Muscle of arm (tissue), 12 donors: Measurements from ENCODE around the gene PRDM11. TPM values are rescaled to one million over a fixed set of nuclear protein-coding genes. Genes with fewer than 3 reads are reported as not detected.
A peak's percentile ranks its signal among the peaks of the same experiment; 100 is the strongest.
"Not testable (repeated sequence)": the region's sequence is repeated elsewhere in the genome, so short reads cannot be mapped to it uniquely, and the experiment has no call there.

ENCODE experiments used
- DNase-seq: peaks from one replicate; pipeline ENCODE4 v3.0.0-alpha.2; 2013
- polyA plus RNA-seq, 12 donors: library from polyadenylated mRNA; unstranded; fragments of 120-200 nt; gene quantifications; one replicate each; pipeline ENCODE4 v1.2.1, GENCODE V29; 2013; ENCODE audit not compliant: insufficient read length in 12 of 12

The PRDM11 gene
- polyA plus RNA-seq, 12 donors, result 15.7 to 35.3 (median 22.1) TPM; not detected in 1

DNA sequence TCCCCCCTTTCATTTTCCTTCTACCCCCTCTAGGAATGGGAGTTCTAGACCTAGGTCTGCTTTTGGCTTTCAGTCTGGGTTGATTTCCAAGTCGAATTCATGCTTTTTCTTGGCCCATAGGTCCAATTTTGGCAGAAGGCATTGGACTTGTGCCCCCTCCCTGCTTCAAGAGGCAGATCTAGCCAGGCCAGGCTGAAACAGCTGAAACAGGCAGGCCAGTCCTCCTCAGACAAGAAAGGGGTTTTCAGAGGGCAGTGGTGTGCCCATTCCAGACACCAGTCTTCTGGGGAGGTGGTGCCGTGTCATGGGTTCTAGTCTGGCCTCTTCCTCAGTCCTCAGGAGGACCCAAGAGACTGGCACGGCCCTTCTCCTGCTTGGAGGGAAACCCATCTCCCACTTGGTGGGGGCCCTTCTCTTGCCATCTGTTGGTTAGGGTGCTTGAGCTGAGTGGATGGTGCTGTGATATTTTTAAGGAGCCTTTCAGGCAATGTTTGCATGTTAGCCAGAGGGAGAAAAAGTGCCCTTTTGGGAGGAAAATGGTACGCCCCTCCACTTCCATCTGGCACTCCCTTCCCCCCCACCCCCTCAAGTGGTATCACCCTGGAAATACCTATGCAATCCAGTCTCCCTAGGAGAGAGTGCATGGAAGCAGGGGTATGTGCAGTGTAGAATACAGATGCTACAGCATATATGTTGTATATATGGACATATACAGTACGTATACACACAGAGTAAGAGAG, 86.1 kb downstream of the PRDM11 start:
- no peak for DNase-seq

DNA sequence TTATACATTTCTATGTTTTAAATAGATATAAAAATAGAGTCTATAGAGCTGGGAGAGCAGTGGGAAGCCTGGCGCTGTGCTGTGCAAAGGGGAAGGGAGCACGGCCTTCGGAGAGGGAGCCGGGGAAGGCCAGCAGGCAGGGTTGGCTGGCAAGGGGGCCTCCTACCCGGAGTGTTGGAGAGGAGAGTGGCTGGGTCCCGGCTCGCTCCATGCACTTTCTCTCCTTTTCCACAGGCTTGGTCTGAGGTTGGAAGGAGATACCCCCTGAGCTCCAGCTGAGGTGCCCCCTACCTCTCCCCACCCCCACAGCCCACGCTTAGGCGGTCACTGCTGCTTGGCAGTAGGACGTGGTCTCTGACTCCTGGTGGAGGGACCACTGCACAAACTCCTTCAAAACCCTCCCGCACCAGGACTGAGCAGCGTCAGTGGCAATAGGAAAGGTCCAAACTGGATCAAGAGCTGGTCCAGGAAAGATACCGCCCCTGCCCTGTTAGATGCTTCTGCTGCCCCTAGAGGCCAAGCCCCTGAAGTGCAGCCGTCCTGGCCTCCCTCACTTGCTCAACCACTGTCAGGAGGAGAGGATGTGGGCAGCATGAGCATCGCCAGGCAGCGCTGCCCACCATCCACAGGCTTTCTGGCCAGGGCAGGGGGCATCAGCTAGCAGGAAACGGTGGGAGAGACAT, 86.8 kb downstream of the PRDM11 start:
- DNase-seq, result peak; percentile 35

DNA sequence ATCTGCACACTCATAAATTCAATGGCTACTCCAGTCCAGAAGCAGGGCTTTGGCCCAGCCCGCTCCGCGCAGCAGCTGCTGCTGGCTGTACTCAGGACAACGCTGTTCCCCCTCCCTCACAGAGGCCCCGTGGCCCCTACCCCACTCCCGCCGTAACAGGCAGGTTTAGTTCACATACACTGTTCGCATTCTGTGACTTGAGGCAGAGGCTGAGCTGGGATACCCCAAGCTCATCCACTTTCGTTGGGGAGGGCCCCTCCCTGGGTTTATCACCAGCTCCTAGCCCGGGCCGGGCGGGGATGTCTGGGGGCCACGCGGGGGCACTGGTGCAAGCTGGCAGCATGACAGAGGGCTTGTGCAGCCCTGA, 87.3 kb downstream of the PRDM11 start:
- DNase-seq, result no peak

DNA sequence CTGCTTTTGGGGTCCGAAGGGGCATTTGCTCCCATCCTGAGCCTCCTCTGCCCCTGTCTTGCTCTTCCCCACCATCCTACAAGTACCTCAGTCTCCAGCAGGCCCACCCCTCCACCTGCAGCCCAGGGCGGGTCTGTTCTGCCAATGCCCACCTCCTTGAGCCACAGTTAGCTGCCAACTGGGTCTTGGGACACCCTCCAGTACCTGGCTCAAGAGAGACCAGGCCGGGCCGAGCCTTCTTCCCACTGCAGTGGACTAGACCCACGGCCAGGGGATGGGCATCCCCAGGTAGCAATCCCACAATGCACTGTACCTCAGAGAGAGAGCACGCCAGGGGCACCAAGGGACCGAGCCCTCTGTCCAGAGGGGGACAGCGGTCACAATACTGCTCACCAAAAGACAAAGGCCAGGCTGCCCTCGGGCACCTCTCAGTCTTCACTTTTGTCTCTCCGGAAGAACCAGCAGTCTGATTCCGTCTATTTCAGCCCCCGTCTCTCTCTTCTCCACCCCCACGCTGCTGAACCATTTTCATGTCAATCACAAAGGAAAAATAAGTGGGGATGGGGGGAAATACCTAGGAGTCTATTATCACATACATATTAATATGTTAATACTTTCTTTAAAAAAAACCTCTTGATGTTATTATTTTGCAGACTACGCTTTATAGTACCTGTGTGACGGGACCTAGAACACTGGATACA, 88.0 kb downstream of the PRDM11 start:
- DNase-seq, result no peak

DNA sequence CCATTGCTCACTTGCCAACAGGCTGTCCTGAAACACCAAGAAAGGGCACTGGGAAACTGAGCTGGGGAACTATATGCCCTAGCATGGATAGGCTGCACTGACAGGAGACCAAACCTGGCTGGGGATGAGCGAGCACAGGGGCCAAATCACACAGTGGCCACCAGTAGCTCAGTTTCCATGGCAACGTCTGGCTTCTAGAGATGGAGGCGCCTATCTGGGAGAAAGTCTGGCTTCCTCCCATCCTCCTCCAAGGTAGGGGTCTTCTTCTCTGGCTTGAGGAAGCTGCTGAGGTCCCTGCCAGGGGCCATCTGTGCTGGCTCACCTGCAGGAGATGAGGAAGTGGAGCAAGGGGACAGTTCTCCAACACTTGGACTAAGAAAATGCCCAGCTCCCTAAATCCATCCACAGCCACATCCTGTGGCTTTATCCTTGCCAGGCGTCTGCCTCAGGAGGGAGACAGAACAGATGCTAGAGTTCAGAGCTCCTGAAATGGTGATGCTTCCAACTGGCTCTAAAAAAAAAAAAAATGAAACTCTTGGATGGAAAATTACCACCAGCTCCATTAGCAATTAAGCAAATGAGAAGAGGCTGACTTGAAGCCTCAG, 91.4 kb downstream of the PRDM11 start:
- DNase-seq, result no peak

DNA sequence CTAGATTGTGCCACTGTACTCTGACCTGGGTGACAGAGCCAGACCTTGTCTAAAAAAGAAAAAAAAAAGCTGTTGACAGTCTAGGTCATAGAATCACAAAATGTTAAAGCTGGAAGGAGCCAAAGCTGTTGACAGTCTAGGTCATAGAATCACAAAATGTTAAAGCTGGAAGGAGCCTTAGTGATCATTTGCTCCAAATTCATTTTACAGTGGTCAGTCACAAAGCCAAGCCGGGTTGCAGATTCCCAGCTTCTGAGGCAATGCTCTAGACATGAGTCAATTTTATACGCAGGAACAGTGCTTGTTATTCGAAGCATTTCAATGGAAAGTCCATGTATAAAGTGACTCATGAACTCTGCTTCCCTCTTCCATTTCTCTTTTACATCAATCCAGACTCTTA, 92.3 kb downstream of the PRDM11 start:
- DNase-seq, result peak; percentile 49

DNA sequence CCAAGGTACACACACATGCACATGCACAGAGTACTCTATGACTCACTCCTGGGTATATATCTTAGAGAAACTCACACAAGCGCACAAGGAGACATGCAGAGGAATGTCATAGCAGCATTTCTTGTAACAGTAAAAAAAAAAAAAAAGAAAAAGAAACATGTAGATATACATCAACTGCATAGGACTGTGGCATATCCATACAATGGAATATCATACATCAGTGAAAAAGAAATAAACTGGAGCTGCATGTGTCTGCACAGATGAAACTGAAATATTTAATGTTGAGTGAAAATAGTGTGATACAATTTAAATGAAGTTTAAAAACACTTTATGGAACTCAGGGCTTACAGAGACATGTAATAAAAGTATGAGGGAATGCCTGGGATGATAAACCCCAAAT, 93.3 kb downstream of the PRDM11 start:
- no peak for DNase-seq

DNA sequence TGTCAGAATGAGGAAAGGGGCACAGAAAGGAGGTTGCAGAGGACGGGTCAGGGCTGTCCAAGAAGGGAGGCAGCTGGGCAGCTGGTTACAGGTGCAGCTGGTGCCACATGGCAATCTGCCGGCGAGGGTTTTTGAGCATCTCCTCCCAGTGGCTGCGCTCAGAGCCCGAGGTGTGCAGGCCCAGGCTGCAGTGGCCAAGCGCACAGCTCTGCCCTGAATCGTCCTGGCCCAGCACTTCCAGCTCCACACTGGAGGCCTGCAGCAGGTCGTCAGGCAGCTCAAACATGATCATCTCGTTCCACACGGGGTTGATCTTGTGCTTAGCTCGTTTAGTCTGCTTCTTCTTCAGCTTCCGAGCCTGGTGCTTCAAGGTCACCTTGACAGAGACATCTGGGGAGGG, 97.5 kb downstream of the PRDM11 start:
- no peak for DNase-seq

DNA sequence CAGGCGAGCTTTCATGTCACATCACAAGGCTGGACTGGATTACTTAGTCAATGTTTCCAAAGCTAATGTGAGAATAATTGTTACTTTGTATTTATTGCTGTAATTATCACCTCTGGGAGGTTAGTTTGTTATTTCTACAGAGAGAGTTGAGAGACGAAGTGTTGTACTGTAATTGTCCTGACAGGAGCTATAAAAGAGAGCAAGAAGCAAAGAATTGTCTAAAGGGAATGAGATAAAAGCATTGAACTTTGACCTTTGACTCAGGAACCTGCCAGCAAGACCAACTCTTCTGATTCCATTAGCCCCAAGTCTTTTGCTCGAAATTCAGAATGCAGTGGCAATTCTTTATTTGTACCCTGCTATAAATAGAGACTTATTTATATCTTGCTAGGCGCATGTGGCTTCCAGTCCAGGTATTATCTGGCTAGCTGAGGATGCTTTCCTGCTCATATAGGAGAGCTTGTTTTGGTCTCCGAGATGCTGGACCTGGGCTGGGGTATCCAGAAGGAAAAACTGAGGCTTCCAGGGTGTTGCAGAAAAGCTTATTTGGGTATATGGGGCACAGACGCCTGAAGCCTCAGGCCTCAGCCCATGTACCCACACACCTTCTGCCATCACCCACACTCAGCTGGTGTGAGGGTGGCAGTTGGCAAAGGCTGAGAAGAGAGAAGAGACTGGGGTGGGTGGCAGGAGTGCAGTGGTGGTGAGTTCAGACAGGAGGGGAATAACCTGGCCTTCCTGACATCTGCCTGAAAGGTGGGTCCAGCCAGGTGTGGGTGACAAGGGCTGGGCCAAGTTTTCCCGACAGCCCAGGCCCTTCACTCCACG, 99.0 kb downstream of the PRDM11 start:
- DNase-seq, result no peak

DNA sequence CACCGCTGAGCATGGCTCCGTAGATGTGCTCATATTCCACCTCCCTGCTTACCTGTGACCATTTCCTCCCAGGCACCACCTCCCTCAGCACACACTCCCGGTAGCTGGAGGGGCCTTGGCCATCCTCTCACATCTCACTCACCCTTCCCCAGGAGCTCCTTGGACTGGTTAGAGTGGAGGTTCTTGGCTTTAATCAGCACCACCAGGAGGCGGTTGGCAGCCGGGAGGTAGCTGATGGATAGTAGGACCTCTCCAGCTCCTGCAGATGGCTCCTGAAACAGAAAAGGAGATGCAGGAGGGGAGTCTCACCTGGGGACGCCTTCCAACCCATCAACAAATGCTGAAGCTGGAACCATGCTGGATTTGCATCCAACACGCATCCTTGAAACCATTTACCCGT, 99.8 kb downstream of the PRDM11 start:
- DNase-seq, result no peak

DNA sequence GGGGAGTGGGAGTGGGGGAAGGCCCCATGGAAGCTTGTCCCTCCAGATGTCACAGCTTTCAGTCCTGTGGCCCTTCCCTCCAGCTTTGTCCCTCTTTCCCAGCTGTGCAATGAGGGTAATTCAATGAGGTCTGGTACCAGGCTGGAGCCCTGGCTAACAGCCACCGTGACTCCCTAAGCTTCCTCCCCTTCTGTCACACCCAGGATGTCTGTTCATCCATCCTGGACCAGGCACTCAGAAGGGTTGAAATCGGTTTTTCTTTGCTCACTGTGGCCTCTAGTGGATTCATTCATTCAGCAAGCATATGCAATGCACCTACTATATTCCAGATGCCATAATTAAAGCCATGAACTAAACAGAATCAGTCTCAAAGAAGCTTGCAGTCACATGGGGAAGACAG, 101.0 kb downstream of the PRDM11 start:
- DNase-seq, result no peak

DNA sequence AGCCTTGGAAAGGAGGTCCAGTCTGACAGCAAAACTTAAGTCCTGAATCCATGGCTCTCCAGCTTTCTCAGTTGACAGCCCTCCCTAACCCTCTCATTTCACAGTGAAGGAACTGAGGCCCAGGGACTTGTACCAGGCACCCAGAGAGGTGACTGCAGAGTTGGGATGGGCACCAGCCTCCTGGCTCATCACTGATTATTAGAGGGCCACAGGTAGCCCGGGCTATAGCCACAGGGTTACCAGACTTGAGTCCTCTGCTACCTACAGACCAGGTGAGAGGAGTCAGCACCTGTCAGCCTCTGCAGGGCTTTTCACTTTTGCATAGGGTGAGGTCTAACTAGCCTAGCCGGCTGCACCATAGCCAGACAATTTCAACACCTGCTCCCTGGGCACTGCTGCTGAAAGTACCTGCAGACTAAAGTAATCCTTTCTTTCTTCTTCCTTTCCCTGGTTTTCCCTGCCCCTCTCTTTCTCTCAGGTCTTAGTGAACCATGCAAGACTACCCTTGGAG, 102.1 kb downstream of the PRDM11 start:
- DNase-seq, result no peak

DNA sequence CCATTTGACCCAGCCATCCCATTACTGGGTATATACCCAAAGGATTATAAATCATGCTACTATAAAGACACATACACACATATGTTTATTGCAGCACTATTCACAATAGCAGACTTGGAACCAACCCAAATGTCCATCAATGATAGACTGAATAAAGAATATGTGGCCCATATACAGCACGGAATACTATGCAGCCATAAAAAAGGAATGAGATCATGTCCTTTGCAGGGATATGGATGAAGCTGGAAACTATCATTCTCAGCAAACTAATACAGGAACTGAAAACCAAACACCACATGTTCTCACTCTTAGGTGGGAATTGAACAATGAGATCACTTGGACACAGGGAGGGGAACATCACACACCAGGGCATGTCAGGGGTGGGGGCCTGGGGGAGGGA, 102.9 kb downstream of the PRDM11 start:
- DNase-seq, result not testable (repeated sequence)

DNA sequence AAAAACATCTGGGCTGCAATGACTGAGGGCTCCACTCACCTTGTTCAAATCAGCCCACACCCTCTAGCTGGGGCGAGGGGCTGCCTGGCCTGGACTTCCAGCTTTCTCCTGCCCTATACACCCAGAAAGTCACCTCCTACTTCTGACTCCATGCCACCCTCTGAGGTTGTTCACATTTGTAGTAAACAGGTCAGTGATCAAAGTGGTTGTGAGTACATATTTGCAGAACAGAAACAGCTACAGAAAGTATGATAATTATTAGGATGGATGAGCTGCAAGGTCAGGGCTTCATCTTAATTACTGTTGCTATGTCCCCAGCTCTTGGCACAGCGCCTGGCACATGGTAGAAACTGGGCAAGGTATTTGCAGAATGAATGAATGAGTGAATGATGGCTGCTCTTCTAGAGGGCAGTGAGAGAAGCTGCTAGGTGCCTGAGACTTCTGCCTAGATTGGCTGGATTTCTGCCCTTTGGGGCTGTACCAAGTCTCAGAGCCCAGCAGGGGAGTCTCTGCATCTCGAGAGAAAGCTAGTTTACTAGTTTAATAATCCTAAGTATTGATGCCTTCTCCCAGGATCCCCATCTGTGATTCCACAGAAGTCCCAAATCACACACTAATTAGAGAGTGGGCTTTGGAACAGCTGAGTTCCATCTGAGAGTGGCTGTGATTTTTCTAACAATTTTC, 103.7 kb downstream of the PRDM11 start:
- no peak for DNase-seq

DNA sequence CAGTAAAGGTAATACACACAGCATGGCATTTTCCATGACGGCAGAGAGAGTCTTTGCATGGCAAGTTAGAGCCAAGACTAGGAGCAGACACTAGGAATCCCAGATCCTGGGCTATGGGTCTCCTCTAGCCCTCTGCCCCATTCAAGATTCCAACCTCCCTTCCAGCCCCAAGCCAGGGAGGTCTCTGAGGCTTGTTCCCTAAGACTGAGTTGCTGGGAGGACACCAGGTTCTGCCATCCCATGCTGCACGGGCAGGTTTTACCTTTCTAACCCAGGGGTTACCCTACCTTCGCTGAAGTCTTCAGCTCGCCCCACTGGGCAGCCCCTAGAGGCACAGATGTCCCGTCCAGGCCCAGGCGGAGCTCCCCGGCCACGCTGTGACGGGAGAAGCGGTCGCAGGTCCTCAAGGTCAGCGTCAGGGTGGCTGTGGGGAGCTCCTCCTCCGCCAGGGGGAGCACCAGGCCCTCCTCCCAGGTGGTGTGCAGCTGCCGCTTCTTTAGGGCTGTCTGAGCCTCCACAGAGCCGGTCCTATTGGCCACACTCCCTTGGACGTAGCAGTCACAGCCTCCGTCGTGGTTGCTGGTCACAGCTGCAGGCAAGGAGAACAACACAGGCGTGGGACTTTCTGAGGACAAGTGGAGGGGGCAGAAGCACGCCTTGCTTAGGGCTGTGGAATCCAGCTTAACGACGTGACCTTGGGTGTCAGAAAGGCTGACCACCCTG, 105.9 kb downstream of the PRDM11 start:
- no peak for DNase-seq

DNA sequence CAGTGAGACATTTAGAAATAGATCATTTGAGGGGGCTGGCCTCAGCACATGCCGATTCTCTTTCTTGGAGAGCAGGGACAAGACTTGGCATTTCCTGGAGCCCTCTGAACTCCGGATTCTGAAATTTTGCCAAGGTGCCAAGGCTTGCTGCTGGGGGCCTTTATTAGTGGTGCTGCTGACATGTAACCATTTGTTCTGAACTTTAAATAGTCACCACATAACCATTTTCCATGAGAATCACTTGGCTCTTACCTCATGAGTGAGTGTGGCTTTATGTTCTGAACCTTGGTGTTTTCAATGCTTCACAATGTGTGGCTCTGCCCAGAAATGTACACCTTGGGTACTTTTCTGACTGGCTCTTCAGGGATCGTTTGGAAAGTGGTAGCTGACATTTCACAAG, 106.4 kb downstream of the PRDM11 start:
- DNase-seq, result no peak

DNA sequence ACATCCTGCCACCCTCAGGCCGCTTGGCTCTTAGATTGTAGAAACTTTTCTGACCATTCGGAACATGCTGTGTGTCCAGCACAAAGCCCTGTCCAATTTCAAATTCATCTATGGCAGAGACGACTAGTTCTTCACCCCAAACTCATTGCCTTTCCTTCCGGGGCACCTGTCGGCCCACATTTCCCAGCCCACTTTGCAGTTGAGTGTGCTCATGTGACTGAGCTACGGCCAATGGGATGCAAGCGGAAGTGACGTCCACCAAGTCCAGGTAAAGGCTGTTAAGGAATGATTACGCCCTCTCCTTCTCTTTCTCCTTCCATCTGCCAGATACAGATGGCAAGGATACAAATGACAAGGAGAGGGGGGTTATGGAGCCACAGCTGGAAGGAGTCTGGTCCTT, 107.2 kb downstream of the PRDM11 start:
- DNase-seq, result no peak

DNA sequence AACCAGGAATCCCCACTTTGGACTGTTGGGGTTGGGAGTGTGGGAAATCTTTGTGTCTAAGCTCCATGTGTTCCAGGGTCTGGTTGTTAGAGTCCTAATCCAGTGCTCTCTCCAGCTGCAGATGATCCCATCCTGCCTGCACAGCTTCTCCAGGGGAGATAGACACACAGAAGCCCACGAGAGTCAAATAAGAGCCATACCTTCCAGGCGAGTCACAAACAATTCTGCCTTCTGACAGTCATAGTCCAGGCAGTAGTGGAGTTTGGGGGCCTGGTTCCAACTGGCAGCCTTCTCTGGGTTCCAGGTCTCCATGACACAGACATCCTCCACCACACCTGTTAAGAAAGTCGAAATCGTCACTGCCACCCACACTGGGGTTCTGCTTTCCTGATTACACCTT, 107.6 kb downstream of the PRDM11 start:
- no peak for DNase-seq

DNA sequence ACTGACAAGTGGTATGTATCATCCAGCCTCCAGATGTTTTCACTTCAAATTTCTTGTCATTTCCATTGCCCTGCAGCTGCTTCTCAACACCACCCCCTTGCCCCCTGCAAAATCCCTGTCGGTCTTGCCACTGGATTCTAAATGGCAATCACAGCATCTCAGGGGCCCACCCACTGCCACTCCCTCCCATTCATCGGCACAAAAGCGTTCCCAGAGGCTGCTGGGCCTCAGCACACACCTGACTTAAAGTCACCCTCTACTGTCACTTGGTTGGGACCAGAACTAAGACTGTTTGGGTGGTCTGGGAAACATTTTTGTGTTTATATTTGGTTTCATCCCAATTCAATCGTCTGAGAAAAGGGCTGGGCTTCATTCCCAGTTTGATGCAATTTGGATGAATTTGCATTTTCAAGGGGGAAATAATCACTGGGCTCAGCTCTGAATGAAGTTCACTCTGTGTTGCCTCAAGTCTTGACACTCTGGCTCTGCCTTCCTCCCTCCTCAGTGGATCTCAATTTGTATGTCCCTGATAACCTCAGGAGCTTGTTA, 112.6 kb downstream of the PRDM11 start:
- DNase-seq, result peak; percentile 26

DNA sequence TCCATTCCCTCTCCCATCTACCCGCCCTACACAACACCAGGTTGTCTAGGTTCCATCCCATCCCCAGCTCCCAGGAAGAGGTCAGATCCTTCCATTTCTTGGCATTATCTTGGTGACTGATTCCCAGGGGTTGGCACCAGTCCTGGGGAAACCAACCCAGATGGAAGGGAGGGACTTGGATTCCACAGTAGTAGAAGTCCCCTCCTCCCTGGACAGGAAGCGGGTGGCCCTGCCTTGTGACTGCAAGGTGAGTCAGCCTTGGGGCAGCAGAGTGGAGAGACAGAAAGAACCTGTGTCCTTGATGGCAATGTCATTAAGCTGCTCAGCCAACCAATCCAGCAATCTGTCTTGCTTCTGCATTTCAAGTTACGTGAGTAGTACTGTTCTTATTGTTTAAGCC, 113.2 kb downstream of the PRDM11 start:
- no peak for DNase-seq
